ENCODE data around the gene ALAS1.

DNA sequence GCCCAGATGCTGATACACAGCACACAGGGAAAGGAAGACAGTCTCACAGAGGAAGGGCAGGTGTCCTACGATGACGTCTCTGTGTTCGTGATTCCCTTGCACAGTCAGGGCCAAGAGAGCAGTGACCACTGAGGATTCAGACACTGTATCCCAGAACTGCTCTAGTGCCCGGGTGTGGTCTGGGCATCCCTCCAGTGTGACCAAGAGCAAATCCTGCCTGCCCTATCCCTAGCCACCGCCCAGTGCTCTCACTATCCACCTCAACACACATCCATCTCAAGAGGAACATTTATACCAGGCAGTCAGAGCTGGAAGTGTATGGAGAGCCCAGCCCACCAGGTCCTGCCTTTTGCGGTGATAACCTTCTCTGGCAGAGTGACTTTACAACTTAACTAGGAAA, 51.7 kb downstream of the ALAS1 start:
- TF ChIP-seq YY1 (IDR thresholded peaks at IDR 0.05; ENCODE audit: insufficient read depth, insufficient read length) (no peak), SUZ12 (IDR thresholded peaks at IDR 0.05; ENCODE audit: extremely low read depth, insufficient read depth, insufficient read length) (no peak)

All from NT2/D1 (cell line).